ENCODE results near the gene BBS2.

Gene BBS2

GRCh38 chr16:56475201-56475600, 44.6 kb downstream of the BBS2 start:
- no peak for DNase-seq (ENCODE audit: low spot score)

GRCh38 chr16:56470666-56471065, 49.2 kb downstream of the BBS2 start:
- no peak for DNase-seq (ENCODE audit: low spot score)

DNA sequence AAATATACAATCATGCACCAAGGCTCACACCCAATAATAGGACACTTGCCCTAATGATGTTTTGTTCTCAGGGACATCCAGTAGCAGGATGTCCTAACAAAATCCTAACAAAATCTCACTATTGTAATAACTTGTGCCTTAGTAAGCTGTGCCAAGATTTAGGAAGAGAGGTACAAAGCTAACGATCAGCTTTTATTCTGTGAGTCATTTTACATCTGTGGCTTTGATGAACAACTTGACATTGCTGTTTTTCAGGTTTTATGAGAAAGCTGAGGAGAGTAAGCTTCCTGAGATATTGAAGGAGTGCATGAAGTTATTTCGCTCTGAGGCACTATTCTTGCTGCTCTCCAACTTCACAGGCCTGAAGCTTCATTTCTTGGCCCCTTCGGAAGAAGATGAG, 49.6 kb downstream of the BBS2 start:
- DNase-seq (ENCODE audit: low spot score) = no peak

DNA sequence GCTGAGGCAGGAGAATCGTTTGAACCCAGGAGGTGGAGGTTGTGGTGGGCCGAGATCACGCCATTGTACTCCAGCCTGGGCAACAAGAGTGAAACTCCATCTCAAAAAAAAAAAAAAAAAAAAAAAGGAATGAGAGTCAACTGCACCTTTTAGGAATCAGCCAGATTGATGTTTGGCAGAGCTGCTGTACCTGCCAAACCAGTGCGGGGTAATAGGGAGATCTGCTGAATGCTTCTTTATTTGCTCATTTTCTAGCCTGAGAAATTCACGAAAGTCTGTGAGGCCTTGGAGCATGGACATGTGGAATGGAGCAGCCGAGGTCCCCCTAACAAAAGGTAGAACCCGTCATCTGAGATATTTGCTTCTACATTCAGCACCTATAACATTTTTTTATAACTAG, 50.1 kb downstream of the BBS2 start:
- DNase-seq (ENCODE audit: low spot score) = no peak

DNA sequence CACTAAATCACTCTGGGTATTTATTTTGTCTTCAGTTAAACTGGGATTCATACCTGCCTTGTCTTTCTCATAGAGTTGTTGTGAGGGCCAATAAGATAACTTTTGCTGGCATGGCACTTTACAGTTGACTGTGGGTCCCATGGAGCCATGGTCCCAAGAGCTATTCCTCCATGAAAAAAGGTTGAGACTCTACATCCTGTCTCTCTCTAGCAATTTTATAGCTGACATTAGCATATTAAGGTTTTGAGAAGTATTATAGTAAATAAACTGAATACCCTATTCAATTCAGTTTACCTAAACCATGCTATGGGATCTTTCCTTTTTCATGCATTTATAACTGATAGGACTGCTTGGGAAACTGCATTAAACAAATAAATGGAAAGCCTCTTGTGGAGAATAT, 51.0 kb downstream of the BBS2 start:
- no peak for DNase-seq (ENCODE audit: low spot score)

GRCh38 chr16:56466344-56466743, 53.5 kb downstream of the BBS2 start:
- DNase-seq (ENCODE audit: low spot score) = no peak

GRCh38 chr16:56463153-56463552, 56.7 kb downstream of the BBS2 start:
- no peak for DNase-seq (ENCODE audit: low spot score)

- DNase-seq (ENCODE audit: low spot score) = peak; percentile 11
Observed at GRCh38 chr16:56462064-56462796, 57.6 kb downstream of the BBS2 start.

DNA sequence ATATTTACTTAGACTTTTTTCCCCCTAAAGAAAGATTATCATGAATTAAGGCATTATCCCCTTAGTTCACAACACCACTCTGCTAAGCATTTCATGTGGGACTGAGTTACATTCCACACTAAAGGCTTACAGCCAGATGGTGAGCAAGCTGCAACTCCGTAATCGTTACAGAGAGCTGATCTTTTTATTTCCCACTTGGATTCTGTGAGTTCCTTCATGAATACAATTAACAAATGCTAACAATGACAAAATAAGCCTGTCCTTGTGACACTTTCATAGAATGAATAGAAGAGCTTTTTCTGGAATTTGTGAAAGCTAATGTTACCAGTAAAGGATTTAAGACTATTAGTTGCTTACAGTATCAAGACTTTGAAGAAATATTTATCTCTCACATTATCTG, 59.7 kb downstream of the BBS2 start:
- DNase-seq (ENCODE audit: low spot score) = no peak

GRCh38 chr16:56457927-56458470, 61.8 kb downstream of the BBS2 start:
- DNase-seq (ENCODE audit: low spot score) = no peak

DNA sequence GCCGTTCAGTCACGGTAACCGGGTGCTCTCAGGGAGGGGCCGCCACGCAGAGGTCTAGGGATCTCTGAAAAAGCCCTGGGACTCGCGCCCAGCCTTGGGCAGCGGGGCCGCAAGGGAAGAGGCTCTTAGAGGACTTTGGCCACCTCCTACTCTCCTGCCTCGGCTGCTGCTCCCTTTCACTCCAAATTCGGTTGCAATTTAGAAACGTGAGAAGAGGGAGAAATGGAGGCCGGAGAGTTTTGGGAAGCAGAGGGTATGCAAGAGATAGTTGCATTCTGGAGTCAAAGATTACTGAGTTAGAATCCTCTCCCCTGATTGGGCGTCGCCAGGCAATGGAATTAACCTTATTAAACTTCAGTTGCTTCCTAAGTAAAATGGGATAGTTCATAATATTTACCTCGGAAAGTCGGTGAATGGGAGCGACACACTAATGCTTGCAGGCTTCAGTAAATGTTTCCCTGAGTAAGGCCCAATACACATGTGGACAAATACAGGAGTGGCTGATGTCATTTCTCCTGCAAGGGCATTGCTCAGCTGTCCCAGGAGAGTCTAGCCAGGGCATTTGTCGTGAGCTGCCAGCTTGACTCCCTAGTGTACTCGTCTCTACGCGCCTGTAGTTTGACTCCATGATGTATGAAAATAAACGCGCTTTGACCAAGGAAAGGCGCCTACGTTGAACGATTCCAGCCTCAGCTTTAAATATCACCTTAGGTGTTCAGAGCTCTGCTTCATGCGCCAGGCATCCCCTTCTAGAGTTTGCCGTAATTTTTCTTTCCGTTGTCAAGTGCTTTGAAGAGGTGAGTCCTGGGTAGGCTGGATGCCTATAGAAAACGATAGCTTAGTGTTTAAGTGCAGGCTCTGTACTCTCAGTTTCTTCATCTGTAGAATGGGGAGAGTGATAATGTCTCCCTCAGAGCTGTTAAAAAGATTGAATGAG, 67.8 kb downstream of the BBS2 start:
- DNase-seq (ENCODE audit: low spot score) = no peak

DNA sequence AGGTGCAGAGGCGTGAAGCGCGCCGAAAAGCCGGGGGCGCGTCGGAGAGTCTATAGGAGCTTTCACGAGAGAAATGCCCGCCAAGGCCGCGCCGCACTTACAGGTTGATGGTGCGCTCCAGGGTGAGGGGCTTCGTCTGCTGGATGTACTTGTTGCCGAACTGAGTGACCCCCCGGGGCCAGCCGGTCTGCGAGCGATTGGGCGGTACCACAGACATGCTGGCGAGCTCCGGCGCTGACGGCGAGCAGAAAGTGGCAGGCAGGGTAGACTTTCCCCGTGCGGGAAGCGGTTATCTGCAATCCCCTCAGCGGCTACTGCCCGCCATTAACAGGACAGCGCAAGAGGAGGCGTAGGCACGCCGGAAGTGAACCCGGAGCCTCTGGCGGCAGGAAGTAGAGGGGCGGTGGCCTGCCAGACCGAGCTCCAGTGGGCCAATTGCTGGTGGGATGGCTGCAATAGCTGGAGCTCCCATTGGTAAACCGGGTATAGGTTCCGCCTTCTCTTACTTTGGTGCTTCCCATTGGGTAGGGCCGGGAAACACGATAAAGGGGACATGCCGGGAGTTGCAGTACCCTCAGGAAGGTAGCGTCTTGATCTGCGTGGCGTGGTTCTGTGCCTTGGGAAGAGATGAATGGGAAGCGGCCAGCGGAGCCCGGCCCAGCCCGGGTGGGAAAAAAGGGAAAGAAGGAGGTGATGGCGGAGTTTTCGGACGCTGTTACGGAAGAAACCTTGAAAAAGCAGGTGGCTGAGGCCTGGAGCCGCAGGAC, 68.7 kb downstream of the BBS2 start, which contains the start of the genes NUDT21 and OGFOD1:
TSS of gene NUDT21 (minus strand) at position 347 of the 767 bp plus-strand sequence. CDS start at position 217, 130 bp downstream.
TSS of gene OGFOD1 (plus strand) at position 569 of the 767 bp plus-strand sequence. CDS start at position 628, 59 bp downstream.
- peak; percentile 97 for DNase-seq (ENCODE audit: low spot score)

- no peak for DNase-seq (ENCODE audit: low spot score)
Observed at GRCh38 chr16:56450275-56450985, 69.4 kb downstream of the BBS2 start.

DNA sequence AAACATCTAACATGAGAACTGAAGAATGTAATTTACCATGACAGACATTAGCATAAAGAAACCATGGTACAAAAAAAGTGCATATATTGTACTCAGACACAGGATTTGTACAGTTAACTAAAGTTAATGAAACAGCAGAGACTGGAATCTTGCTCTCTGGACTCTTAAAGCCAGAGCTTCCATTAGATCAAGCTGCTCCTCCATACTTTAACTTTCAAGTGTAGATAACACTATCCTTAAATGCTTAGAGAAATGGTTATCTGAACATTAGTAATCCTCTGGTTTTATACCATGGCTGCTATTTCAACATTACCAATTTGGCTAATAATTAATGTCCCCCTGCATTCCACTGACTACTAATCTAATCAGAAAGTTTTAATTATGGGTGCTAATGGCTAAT, 71.8 kb downstream of the BBS2 start:
- no peak for DNase-seq (ENCODE audit: low spot score)

GRCh38 chr16:56447286-56447685, 72.5 kb downstream of the BBS2 start:
- DNase-seq (ENCODE audit: low spot score) = no peak

DNA sequence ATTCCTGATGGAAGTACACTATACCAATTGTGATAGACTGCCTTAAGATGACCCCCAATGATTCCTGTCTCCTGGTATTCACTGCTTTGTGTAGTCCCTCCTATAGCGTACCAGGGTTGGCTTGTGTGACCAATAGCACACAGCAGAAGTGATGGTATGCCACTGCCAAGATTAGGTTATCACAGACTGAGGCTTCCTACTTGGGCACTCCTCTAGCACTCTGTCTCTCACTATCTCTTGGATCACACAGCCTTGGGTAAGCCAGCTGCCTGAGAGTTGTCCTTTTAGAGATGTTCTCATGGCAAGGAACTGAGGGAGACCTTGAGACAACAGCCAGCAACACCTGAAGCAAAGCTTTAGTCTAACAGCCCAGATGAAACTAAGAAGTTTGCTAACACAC, 81.8 kb downstream of the BBS2 start:
- peak; percentile 48 for DNase-seq (ENCODE audit: low spot score)

GRCh38 chr16:56436258-56436657, 83.6 kb downstream of the BBS2 start:
- no peak for DNase-seq (ENCODE audit: low spot score)

Measured in hematopoietic multipotent progenitor cell treated with erythropoietin and hydrocortisone succinate and interleukin-3 and kit ligand, for 15 days (in vitro differentiated cells).